ENCODE measurements around the gene DNMT3A.

DNMT3A gene

DNA sequence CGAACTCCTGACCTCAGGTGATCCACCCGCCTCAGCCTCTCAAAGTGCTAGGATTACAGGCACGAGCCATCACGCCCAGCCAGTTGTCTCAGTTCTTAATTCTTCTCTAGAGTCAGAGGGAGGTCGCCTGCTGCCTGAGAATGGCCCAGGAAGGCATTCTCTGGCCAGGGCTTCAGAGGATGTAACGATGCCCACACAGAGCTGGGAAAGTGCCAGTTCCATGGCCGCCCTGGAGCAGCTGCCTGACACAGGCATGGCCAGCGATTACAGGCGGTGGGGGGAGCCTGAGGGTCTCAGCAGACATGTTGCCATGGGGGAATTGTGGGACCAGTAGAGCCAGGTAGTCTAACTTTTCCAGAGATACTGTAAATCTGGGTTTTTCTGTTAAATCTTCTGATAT is 25.6 kb upstream of the DNMT3A start:
- no peaks in the 10 kb centered on the region for H4K20me1 ChIP-seq (ENCODE audit: insufficient read depth, low read length, poor library complexity, severe bottlenecking)
- H3K4me2 ChIP-seq (ENCODE audit: low read depth, low read length, poor library complexity, severe bottlenecking), result no peak overlapping the region
- H3K4me1 ChIP-seq (ENCODE audit: insufficient read depth, low read length, poor library complexity, severe bottlenecking), result peaks cover 5% of the 10 kb centered on the region
- H3K9me3 ChIP-seq (ENCODE audit: insufficient read depth, low read depth, low read length), result no peaks in the 10 kb centered on the region
- H3K9ac ChIP-seq (ENCODE audit: low read depth, low read length, poor library complexity, severe bottlenecking), result no peak overlapping the region
- H3K4me3 ChIP-seq (ENCODE audit: low read length, poor library complexity, severe bottlenecking), result no peak overlapping the region
- no peak for TF ChIP-seq EZH2phosphoT487 (IDR thresholded peaks at IDR 0.05; ENCODE audit: borderline replicate concordance)
- TF ChIP-seq, protein P1, sequence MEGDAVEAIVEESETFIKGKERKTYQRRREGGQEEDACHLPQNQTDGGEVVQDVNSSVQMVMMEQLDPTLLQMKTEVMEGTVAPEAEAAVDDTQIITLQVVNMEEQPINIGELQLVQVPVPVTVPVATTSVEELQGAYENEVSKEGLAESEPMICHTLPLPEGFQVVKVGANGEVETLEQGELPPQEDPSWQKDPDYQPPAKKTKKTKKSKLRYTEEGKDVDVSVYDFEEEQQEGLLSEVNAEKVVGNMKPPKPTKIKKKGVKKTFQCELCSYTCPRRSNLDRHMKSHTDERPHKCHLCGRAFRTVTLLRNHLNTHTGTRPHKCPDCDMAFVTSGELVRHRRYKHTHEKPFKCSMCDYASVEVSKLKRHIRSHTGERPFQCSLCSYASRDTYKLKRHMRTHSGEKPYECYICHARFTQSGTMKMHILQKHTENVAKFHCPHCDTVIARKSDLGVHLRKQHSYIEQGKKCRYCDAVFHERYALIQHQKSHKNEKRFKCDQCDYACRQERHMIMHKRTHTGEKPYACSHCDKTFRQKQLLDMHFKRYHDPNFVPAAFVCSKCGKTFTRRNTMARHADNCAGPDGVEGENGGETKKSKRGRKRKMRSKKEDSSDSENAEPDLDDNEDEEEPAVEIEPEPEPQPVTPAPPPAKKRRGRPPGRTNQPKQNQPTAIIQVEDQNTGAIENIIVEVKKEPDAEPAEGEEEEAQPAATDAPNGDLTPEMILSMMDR (conservative IDR thresholded peaks at IDR 0.05; ENCODE audit: low read length), result no peak
- H3K9me2 ChIP-seq (replicated peaks; ENCODE audit: low read depth, low read length), result no peaks in the 10 kb centered on the region
- no peak overlapping the region for H2AFZ ChIP-seq (ENCODE audit: low read length)
- H3F3A ChIP-seq (ENCODE audit: low read depth), result no peaks in the 10 kb centered on the region
- no peaks in the 10 kb centered on the region for H3K79me2 ChIP-seq (ENCODE audit: insufficient read depth, low read length)
- H3K27me3 ChIP-seq (ENCODE audit: insufficient read depth, low read length, poor library complexity, severe bottlenecking), result no peaks in the 10 kb centered on the region
- H3K36me3 ChIP-seq (ENCODE audit: insufficient read depth, low read length), result no peaks in the 10 kb centered on the region

DNA sequence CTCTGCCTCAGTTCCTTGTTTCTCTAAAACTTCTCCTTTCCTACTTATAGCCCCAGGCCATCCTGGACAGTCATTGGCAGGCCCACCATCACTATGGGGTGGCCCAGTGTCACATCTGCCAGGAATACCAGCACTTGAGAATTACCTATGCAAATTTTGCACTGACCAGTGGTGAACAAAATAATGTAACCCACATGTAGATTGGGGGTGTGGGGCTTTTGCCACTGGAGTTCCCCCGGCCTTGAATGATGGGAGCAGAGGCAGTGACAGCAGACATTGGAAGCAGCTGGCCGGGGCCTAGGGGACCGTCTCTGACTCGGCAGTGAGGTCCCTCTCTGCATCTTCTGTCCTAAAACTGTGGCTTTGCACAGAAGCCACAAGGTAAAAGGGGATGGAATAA is 24.9 kb upstream of the DNMT3A start:
- Histone ChIP-seq H4K20me1 (ENCODE audit: insufficient read depth, low read length, poor library complexity, severe bottlenecking) (no peaks in the 10 kb centered on the region), H3K9me3 (ENCODE audit: insufficient read depth, low read depth, low read length) (no peaks in the 10 kb centered on the region), H3K36me3 (ENCODE audit: insufficient read depth, low read length) (no peaks in the 10 kb centered on the region), H3K4me2 (ENCODE audit: low read depth, low read length, poor library complexity, severe bottlenecking) (no peak overlapping the region), H3K9ac (ENCODE audit: low read depth, low read length, poor library complexity, severe bottlenecking) (no peak overlapping the region), H3K9me2 (replicated peaks; ENCODE audit: low read depth, low read length) (no peaks in the 10 kb centered on the region), H3K79me2 (ENCODE audit: insufficient read depth, low read length) (no peaks in the 10 kb centered on the region), H2AFZ (ENCODE audit: low read length) (no peak overlapping the region), H3K27me3 (ENCODE audit: insufficient read depth, low read length, poor library complexity, severe bottlenecking) (no peaks in the 10 kb centered on the region), H3K4me1 (ENCODE audit: insufficient read depth, low read length, poor library complexity, severe bottlenecking) (peaks cover 8% of the 10 kb centered on the region), H3K4me3 (ENCODE audit: low read length, poor library complexity, severe bottlenecking) (no peak overlapping the region), H3F3A (ENCODE audit: low read depth) (no peaks in the 10 kb centered on the region)
- TF ChIP-seq EZH2phosphoT487 (IDR thresholded peaks at IDR 0.05; ENCODE audit: borderline replicate concordance), result no peak
- TF ChIP-seq, protein P1 (conservative IDR thresholded peaks at IDR 0.05; ENCODE audit: low read length), result no peak

DNA sequence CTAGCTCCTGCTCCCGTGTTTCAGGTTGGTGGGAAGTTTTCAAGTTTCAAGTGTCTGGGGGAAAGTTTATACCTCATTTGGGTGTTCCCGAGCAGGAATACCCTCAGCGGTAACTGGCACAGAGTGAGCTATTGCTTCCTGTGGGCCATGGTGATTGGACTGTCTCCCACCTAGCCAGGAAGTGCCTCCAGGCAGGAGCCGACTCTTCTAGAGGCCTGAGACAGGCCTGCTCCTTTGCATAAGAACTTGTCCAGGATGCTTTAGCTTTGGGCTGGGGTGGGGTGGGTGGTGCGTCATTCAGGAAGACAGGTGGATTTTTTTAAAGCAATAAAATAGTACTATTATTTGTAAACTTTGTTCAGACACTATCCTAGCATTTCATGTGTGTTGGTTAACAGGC is 23.5 kb upstream of the DNMT3A start:
- no peaks in the 10 kb centered on the region for H3K9me3 ChIP-seq (ENCODE audit: insufficient read depth, low read depth, low read length)
- H3K9ac ChIP-seq (ENCODE audit: low read depth, low read length, poor library complexity, severe bottlenecking), result no peak overlapping the region
- H4K20me1 ChIP-seq (ENCODE audit: insufficient read depth, low read length, poor library complexity, severe bottlenecking), result no peaks in the 10 kb centered on the region
- no peak overlapping the region for H3K4me3 ChIP-seq (ENCODE audit: low read length, poor library complexity, severe bottlenecking)
- no peaks in the 10 kb centered on the region for H3K9me2 ChIP-seq (replicated peaks; ENCODE audit: low read depth, low read length)
- no peaks in the 10 kb centered on the region for H3K36me3 ChIP-seq (ENCODE audit: insufficient read depth, low read length)
- H2AFZ ChIP-seq (ENCODE audit: low read length), result no peak overlapping the region
- H3K27me3 ChIP-seq (ENCODE audit: insufficient read depth, low read length, poor library complexity, severe bottlenecking), result no peaks in the 10 kb centered on the region
- peaks cover 8% of the 10 kb centered on the region for H3K4me1 ChIP-seq (ENCODE audit: insufficient read depth, low read length, poor library complexity, severe bottlenecking)
- H3K4me2 ChIP-seq (ENCODE audit: low read depth, low read length, poor library complexity, severe bottlenecking), result no peak overlapping the region
- no peaks in the 10 kb centered on the region for H3K79me2 ChIP-seq (ENCODE audit: insufficient read depth, low read length)
- TF ChIP-seq, protein P1 (conservative IDR thresholded peaks at IDR 0.05; ENCODE audit: low read length), result no peak
- TF ChIP-seq EZH2phosphoT487 (IDR thresholded peaks at IDR 0.05; ENCODE audit: borderline replicate concordance), result no peak
- H3F3A ChIP-seq (ENCODE audit: low read depth), result no peaks in the 10 kb centered on the region

All from Loucy (cell line).